ENCODE data around the gene MBD1. TPM values are rescaled to one million over a fixed set of nuclear protein-coding genes. Genes with fewer than 3 reads are reported as not detected.
"Not testable (repeated sequence)": the region's sequence is repeated elsewhere in the genome, so short reads cannot be mapped to it uniquely, and the experiment has no call there.

MBD1 gene
- total RNA-seq, 4 donors from 2014 or later = 71.1 to 91.0 (median 82.2) TPM

DNA sequence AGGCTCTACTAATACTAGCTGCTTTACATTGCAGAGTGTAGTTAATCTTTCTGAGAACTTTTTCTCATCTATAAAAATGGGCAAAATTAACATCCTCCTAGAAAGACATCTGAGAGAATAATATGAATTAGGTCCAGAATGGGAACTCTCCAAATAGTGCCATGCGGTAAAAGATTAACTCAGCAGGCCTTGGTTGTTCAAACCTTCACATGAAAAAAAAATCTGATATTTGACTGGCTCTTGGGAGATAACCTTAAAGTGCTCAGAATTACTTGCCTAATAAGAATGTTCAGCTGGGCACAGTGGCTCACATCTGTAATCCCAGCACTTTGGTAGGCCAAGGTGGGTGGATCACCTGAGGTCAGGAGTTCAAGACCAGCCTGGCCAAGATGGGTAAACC is 11.7 kb upstream of the MBD1 start:
- Histone ChIP-seq H3K9me3 (no peaks in the 10 kb centered on the region), H3K27me3 (peaks cover under 1% of the 10 kb centered on the region), H3K27ac (no peak overlapping the region), H3K4me3 (no peak overlapping the region), H3K36me3 (no peaks in the 10 kb centered on the region), H3K4me1 (peaks cover 0 to 14% (median 0%) of the 10 kb centered on the region in 3 donors)
- no peak for TF ChIP-seq POLR2A (IDR thresholded peaks at IDR 0.05)
- WGBS, 2 donors (ENCODE audit: low coverage in 1 of 2) = 80 to 100% methylated on average over 1 of the region's 1 CpG
- no peak for ATAC-seq

- H3K27ac ChIP-seq = no peak overlapping the region
- no peak for ATAC-seq
- no peak for TF ChIP-seq POLR2AphosphoS5 (IDR thresholded peaks at IDR 0.05)
- H3K9me3 ChIP-seq = no peaks in the 10 kb centered on the region
- H3K4me3 ChIP-seq = no peak overlapping the region
- H3K36me3 ChIP-seq = peaks cover 0 to 20% of the 10 kb centered on the region in 2 donors
- peaks cover 0 to 20% (median 0%) of the 10 kb centered on the region in 3 donors for H3K4me1 ChIP-seq
- WGBS, 2 donors (ENCODE audit: low coverage in 1 of 2) = 82 to 100% methylated on average over 1 to 4 of the region's 4 CpGs
- no peaks in the 10 kb centered on the region for H3K27me3 ChIP-seq
Observed at GRCh38 chr18:50289108-50289443, 7.8 kb upstream of the MBD1 start.

- 12 to 65% methylated on average over 2 to 13 of the region's 21 CpGs for WGBS, 2 donors (ENCODE audit: low coverage in 1 of 2)
- H3K4me3 ChIP-seq = peak overlapping the region; percentile 52 to 77
- peaks cover 0 to 20% (median 0%) of the 10 kb centered on the region in 3 donors for H3K4me1 ChIP-seq
- not testable (repeated sequence) for ATAC-seq, H3K9me3 ChIP-seq, H3K27me3 ChIP-seq
- peak overlapping the region; percentile 61 to 96 (median 90) for H3K27ac ChIP-seq
- peaks cover 0 to 26% of the 10 kb centered on the region in 2 donors for H3K36me3 ChIP-seq
Observed at GRCh38 chr18:50288348-50289107, 7.2 kb upstream of the MBD1 start.

DNA sequence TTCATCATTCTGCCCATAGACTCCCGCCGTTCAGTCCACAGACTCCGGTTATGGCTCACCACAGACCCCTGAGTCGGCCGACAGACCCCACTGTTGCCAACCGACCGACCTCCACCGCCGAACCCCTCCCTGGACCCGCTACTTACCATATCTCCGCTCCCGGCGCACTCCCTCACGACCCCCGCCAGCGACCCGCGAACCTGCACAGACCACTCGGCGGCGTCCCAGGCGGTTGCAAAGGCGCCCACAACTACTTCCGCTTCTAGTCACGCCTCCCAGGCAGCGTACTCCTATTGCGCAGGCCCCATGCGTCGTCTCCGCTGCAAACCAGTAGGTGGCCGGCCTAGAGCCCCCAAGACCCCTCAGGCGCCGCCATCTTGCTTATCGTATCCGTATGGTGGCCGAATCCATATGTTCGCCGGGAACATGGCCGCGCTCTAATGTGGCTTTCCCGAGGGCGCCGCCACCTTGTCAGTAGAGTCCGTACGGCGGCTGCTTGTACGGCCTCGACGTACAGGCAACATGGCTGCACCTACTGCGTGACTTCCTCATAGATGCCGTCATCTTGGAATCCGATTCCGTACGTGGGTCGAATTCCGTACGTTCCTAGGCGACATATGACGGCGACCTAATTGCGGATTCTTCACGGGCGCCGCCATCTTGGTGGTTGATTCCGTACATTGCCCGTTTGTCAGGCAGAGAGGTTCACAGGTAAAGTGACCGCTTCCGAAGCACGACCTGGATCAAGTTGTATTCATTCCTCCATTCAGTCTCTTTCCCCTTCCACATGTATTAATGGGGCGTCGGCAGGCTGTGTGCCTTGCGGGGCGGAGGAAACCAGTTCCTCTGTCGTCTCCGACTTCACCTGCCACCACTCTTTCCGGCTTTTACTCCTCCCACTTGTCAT is 6.4 kb upstream of the MBD1 start, which contains the start of gene CXXC1:
CXXC1 (minus strand) TSS at position 252 of the 907 bp plus-strand sequence; CDS start at position 149, 103 bp downstream.
- Histone ChIP-seq H3K9me3 (no peaks in the 10 kb centered on the region), H3K4me3 (peak within 1 kb of the TSS; percentile 52 to 77), H3K36me3 (peaks cover 0 to 34% of the 10 kb centered on the region in 2 donors), H3K4me1 (peaks cover 0 to 20% (median 0%) of the 10 kb centered on the region in 3 donors), H3K27me3 (no peaks in the 10 kb centered on the region), H3K27ac (peak within 1 kb of the TSS; percentile 61 to 96 (median 90))
- WGBS, 2 donors (ENCODE audit: low coverage in 1 of 2) = 0% methylated on average over 9 to 35 of the region's 76 CpGs
- no peak for TF ChIP-seq EP300 (IDR thresholded peaks at IDR 0.05)
- peak; percentile 82 for TF ChIP-seq POLR2AphosphoS5 (IDR thresholded peaks at IDR 0.05)
- peak in 3 of 4 experiments; percentile 57 to 72 (median 67) for TF ChIP-seq CTCF (IDR thresholded peaks at IDR 0.05)
- TF ChIP-seq POLR2A (IDR thresholded peaks at IDR 0.05) = peak in 1 of 2 donors; percentile 32
- peak; percentile 96 for ATAC-seq

- no peak for TF ChIP-seq POLR2AphosphoS5 (IDR thresholded peaks at IDR 0.05)
- no peak for TF ChIP-seq CTCF (IDR thresholded peaks at IDR 0.05)
- TF ChIP-seq POLR2A (IDR thresholded peaks at IDR 0.05) = no peak
- no peak for TF ChIP-seq EP300 (IDR thresholded peaks at IDR 0.05)
- H3K36me3 ChIP-seq = peaks cover 0 to 39% of the 10 kb centered on the region in 2 donors
- peak overlapping the region; percentile 61 to 96 (median 90) for H3K27ac ChIP-seq
- no peaks in the 10 kb centered on the region for H3K27me3 ChIP-seq
- H3K4me3 ChIP-seq = peak overlapping the region; percentile 52 to 77
- ATAC-seq = peak; percentile 2
- H3K9me3 ChIP-seq = no peaks in the 10 kb centered on the region
- WGBS, 2 donors (ENCODE audit: low coverage in 1 of 2) = 0 to 2% methylated on average over 12 to 25 of the region's 27 CpGs
- peaks cover 0 to 27% (median 2%) of the 10 kb centered on the region in 3 donors for H3K4me1 ChIP-seq
Observed at GRCh38 chr18:50287028-50287440, 5.7 kb upstream of the MBD1 start.

GRCh38 chr18:50286391-50287027 is 5.2 kb upstream of the MBD1 start:
- H3K4me1 ChIP-seq = peaks cover 0 to 30% (median 4%) of the 10 kb centered on the region in 3 donors
- no peak for TF ChIP-seq CTCF (IDR thresholded peaks at IDR 0.05)
- no peak for TF ChIP-seq EP300 (IDR thresholded peaks at IDR 0.05)
- no peak for TF ChIP-seq POLR2A (IDR thresholded peaks at IDR 0.05)
- TF ChIP-seq POLR2AphosphoS5 (IDR thresholded peaks at IDR 0.05) = no peak
- H3K27ac ChIP-seq = peak overlapping the region; percentile 61 to 96 (median 90)
- no peak for ATAC-seq
- H3K27me3 ChIP-seq = no peaks in the 10 kb centered on the region
- H3K4me3 ChIP-seq = peak overlapping the region; percentile 52 to 77
- WGBS, 2 donors (ENCODE audit: low coverage in 1 of 2) = 21 to 24% methylated on average over 10 to 18 of the region's 23 CpGs
- H3K9me3 ChIP-seq = no peaks in the 10 kb centered on the region
- peaks cover 0 to 39% of the 10 kb centered on the region in 2 donors for H3K36me3 ChIP-seq
